GM12891 (cell line): ENCODE data around the gene CD320.

Experiments used
- PAX5 ChIP-seq: IDR thresholded peaks from 2 replicates; pipeline ENCODE4 v1.6.1; 2011; ENCODE audit warnings: low read length, moderate library complexity, mild to moderate bottlenecking; ENCODE audit not compliant: insufficient read depth, severe bottlenecking
- POLR2A ChIP-seq: IDR thresholded peaks from 2 replicates; pipeline ENCODE4 v1.6.1; 2011; ENCODE audit warnings: low read depth, low read length, control low read depth
- POLR2AphosphoS5 ChIP-seq: IDR thresholded peaks from 2 replicates; pipeline ENCODE4 v1.6.1; 2011; ENCODE audit warnings: low read depth, low read length, control low read depth
- POU2F2 ChIP-seq: IDR thresholded peaks from 2 replicates; pipeline ENCODE4 v1.6.1; 2011; ENCODE audit warnings: low read depth, mild to moderate bottlenecking, control low read depth, low read length, moderate library complexity
- SPI1 ChIP-seq: IDR thresholded peaks from 2 replicates; pipeline ENCODE4 v1.6.1; 2011; ENCODE audit warnings: low read depth, low read length, control low read depth
- TAF1 ChIP-seq: IDR thresholded peaks from 2 replicates; pipeline ENCODE4 v1.6.1; 2011; ENCODE audit warnings: low read depth, low read length, control low read depth

GRCh38 chr19:8343483-8343844 lies 35.3 kb upstream of the CD320 start:
- TF ChIP-seq POLR2AphosphoS5, result no peak
- no peak for TF ChIP-seq SPI1
- no peak for TF ChIP-seq TAF1
- TF ChIP-seq POLR2A, result no peak
- TF ChIP-seq PAX5, result no peak
- no peak for TF ChIP-seq POU2F2
